GM20431 (cell line): ENCODE data around the gene P2RY8.
"Not testable (repeated sequence)": the region's sequence is repeated elsewhere in the genome, so short reads cannot be mapped to it uniquely, and the experiment has no call there.

Experiments used
- in situ Hi-C: fragments of 300-500 bp; cut with MseI, MboI; formaldehyde crosslinking; loops from one replicate; pipeline ENCODE4 v1.15.0; 2020; ENCODE audit warnings: low sequenced_read_pairs; ENCODE audit not compliant: unreplicated experiment

P2RY8 gene

GRCh38 chrX:1491248-1491647 is 45.7 kb downstream of the P2RY8 start:
- in situ Hi-C loops, result not testable (repeated sequence)

- in situ Hi-C loops, result not testable (repeated sequence)
Observed at GRCh38 chrX:1490723-1491122, 46.3 kb downstream of the P2RY8 start.

GRCh38 chrX:1489354-1489753 is 47.6 kb downstream of the P2RY8 start:
- in situ Hi-C loops, result not testable (repeated sequence)

- in situ Hi-C loops, result no loop called here
Observed at GRCh38 chrX:1488745-1489144, 48.2 kb downstream of the P2RY8 start.

- in situ Hi-C loops, result no loop called here
Observed at GRCh38 chrX:1488141-1488540, 48.8 kb downstream of the P2RY8 start.

GRCh38 chrX:1487401-1487800 is 49.6 kb downstream of the P2RY8 start:
- in situ Hi-C loops, result no loop called here

- in situ Hi-C loops, result no loop called here
Observed at GRCh38 chrX:1486749-1487361, 50.1 kb downstream of the P2RY8 start.

GRCh38 chrX:1486177-1486576 is 50.8 kb downstream of the P2RY8 start:
- in situ Hi-C loops, result no loop called here

GRCh38 chrX:1485033-1485432 is 52.0 kb downstream of the P2RY8 start:
- in situ Hi-C loops, result no loop called here

GRCh38 chrX:1484638-1485019 is 52.4 kb downstream of the P2RY8 start:
- in situ Hi-C loops, result no loop called here

- in situ Hi-C loops, result no loop called here
Observed at GRCh38 chrX:1483843-1484637, 52.9 kb downstream of the P2RY8 start.

GRCh38 chrX:1482530-1482928 is 54.5 kb downstream of the P2RY8 start:
- in situ Hi-C loops, result not testable (repeated sequence)

GRCh38 chrX:1481636-1482529 is 55.1 kb downstream of the P2RY8 start:
- in situ Hi-C loops, result no loop called here

- in situ Hi-C loops, result no loop called here
Observed at GRCh38 chrX:1480082-1480785, 56.8 kb downstream of the P2RY8 start.

GRCh38 chrX:1477801-1478458 is 59.1 kb downstream of the P2RY8 start:
- in situ Hi-C loops, result no loop called here

- in situ Hi-C loops, result no loop called here
Observed at GRCh38 chrX:1477229-1477628, 59.8 kb downstream of the P2RY8 start.

GRCh38 chrX:1476682-1477081 is 60.3 kb downstream of the P2RY8 start:
- in situ Hi-C loops, result no loop called here

GRCh38 chrX:1475881-1476280 is 61.1 kb downstream of the P2RY8 start:
- in situ Hi-C loops, result no loop called here

GRCh38 chrX:1475481-1475880 is 61.5 kb downstream of the P2RY8 start:
- in situ Hi-C loops, result no loop called here

- in situ Hi-C loops, result not testable (repeated sequence)
Observed at GRCh38 chrX:1474593-1474992, 62.4 kb downstream of the P2RY8 start.
